Measurements from ENCODE around the gene LAMB1. TPM values are rescaled to one million over a fixed set of nuclear protein-coding genes. Genes with fewer than 3 reads are reported as not detected.
A peak's percentile ranks its signal among the peaks of the same experiment; 100 is the strongest.

LAMB1 gene
- total RNA-seq, 1 donor from 2014 or later, result 83.2 TPM

DNA sequence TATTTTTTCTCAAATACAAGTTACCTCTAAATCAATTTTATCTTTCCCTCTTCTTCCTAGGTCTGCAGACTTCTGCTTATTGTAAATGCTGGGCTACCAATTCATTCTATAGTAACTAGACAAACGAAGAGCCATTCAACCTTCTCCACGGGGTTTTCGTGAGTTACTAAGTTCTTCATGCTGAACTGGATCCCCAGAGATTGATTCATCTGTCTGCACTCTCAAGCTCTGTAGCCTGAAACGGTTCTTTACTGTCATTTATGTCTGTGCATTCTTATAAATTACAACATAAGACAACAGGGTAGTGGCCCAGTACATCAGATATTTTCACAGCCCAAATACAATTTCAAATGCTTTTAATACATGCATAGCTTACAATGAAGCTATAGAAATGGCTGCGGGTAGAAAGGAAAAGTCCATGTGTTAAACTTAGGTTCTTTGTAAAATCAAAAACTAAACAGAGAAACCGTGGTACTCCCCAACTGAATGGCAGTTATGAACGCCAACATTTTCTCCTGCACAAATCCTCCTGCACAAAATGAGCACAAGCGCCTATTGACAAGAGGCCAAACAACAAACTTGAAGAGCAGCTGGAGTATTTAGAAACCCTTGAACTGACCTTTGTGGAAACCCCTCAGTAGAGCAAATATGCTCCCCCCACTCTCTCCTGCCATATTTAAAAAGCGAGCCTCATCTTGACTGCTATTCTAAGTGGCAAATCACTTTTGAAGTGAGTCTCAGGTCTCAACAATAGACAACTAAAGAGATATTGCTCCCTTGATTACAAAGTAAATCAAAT, 20.7 kb downstream of the LAMB1 start:
- no peak for ATAC-seq
- intact Hi-C loops (cut with DNase I), result no loop called here
- no peak for DNase-seq (ENCODE audit: missing footprints)

DNA sequence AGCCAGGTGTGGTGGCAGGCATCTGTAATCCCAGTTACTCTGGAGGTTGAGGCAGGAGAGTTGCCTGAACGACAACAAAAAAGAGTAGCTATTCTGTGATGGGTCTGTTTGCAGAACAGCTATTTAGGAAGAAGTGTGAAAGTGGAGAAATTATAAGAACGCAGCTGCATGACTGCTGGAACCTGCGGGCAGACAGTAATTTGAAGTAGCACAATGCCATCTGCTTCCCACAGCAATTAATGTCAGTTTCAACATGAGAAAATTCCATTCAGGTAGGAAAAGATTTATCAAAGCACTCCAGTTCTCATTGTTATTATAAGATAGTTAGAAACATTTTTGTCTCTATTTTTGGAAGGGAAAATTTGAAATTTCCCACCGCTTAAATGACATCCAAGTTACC, 21.5 kb downstream of the LAMB1 start:
- DNase-seq (ENCODE audit: missing footprints), result no peak
- intact Hi-C loops (cut with DNase I), result no loop called here
- ATAC-seq, result no peak

- intact Hi-C loops (cut with DNase I), result no loop called here
Measured at GRCh38 chr7:107980671-107981190, 22.2 kb downstream of the LAMB1 start.

GRCh38 chr7:107980171-107980570, 22.8 kb downstream of the LAMB1 start:
- DNase-seq (ENCODE audit: missing footprints), result no peak
- intact Hi-C loops (cut with DNase I), result no loop called here
- no peak for ATAC-seq

More at GRCh38 chr7:107980671-107981190, 22.2 kb downstream of the LAMB1 start:
- DNase-seq (ENCODE audit: missing footprints), result no peak
- no peak for ATAC-seq

DNA sequence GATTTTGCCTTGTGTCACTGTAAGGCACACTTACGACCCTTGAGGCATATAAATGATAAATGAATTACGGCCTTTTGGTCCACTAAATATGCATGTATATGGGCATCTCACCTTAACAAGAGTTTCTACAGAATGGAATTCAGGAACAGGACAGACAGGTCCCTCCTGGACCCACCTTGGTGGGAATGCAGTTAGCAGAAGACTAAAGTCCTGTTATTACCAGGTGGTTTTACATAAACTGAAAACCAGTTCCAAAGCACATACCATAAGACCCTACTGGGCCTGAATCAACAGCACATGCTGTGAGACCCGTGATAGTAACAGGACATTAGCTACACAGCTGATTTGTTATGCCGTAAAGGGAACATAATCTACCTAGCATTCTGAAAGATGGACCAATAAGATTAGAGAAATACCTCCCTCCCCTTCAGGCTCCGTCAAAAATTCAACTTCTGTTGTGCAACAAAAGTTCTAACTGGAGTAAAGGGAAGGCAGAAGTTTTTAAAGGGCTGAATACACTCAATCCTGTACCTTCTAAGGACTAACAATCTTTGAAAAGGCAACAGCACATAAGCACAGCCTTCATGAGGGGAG, 24.0 kb downstream of the LAMB1 start:
- no peak for ATAC-seq
- intact Hi-C loops (cut with DNase I), result no loop called here
- no peak for DNase-seq (ENCODE audit: missing footprints)

DNA sequence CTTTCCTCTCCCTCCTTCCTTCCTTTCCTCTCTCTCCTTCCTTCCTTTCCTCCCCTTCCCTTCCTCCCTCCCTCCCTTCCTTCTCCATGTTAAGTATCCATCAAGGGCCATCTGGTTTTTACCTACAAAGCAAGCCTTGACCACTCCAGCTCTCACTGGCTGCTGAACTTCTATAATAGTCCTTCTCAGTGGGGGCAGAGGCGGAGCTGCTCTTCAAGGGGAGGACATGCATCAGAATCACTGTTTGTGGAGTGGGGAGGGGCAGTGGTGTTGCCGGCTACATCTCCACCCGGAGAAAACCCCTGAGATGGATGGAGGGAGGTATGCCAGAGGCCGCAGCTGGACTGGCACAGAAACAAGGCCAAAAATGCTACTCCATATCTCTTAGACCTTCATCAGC, 25.9 kb downstream of the LAMB1 start:
- ATAC-seq, result no peak
- no peak for DNase-seq (ENCODE audit: missing footprints)
- intact Hi-C loops (cut with DNase I), result no loop called here

DNA sequence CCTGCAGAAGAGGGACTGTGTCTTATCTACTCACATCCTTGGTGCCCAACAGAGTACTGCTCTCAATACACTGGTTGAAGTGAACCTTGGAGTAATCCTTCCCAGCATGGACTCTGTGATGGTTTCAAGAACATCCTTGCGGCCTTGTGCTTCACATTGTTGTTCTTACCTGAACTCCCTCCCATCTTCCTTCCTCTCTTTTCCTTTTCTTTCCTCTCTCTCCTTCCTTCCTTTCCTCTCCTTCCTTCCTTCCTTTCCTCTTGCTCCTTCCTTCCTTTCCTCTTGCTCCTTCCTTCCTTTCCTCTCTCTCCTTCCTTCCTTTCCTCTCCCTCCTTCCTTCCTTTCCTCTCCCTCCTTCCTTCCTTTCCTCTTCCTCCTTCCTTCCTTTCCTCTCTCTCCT, 26.3 kb downstream of the LAMB1 start:
- intact Hi-C loops (cut with DNase I), result no loop called here
- no peak for ATAC-seq
- DNase-seq (ENCODE audit: missing footprints), result no peak

DNA sequence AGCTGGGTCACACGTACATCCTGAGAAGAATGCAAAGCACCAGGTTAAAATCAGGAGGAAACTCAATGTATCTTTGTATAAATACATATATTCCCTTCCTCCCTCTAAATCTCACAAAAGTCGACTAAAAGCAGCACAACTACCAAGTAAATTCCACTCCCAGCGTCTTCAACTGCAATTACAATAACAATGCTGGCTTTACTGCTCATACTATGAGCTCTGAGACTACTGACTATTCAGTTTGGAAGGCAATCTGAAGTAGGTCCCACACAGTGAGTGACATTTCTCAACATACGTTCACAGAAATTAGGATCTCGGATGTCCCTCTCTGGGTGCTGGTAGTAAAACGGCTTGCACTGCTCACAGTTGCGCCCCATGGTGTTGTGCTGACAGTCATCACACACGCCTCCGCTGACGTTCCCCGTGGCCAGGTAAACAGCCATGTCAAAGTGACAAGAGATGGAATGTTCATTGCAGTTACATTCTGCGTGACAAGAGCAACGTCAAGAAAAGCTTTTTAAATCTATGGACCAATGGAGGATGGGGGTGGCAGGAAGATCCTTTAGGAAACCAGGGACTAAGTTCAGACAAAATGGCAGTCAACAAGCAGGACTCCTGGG, 27.5 kb downstream of the LAMB1 start:
- DNase-seq (ENCODE audit: missing footprints), result no peak
- ATAC-seq, result no peak
- intact Hi-C loops (cut with DNase I), result no loop called here

GRCh38 chr7:107973861-107974260, 29.1 kb downstream of the LAMB1 start:
- DNase-seq (ENCODE audit: missing footprints) (no peak), ATAC-seq (no peak)
- intact Hi-C loops (cut with DNase I), result no loop called here

- DNase-seq (ENCODE audit: missing footprints) (no peak), ATAC-seq (peak; percentile 42)
- intact Hi-C loops (cut with DNase I), result no loop called here
Measured at GRCh38 chr7:107972941-107973376, 30.0 kb downstream of the LAMB1 start.

DNA sequence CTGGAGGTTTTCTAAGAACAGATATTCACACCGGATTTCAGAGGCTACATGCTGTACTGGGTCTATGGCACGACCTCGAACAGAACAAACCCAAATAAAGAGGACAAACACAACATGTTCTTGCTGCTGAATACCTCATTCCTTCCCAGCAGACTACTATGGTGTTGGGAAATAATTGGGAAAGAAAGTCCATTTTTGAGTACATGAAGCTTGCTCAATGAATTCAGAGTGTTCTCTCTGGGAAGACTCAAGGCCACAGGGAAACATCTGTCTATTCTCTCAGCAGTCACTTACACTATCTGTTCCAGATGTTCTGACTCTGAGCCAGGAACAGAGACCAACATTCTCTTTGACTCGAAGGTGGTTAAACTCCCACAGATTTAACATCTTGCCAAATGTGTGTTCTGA, 30.9 kb downstream of the LAMB1 start:
- DNase-seq (ENCODE audit: missing footprints) (no peak), ATAC-seq (peak; percentile 90)
- intact Hi-C loops (cut with DNase I), result no loop called here

GRCh38 chr7:107971613-107972012, 31.3 kb downstream of the LAMB1 start:
- DNase-seq (ENCODE audit: missing footprints) (no peak), ATAC-seq (peak; percentile 64)
- intact Hi-C loops (cut with DNase I), result no loop called here

DNA sequence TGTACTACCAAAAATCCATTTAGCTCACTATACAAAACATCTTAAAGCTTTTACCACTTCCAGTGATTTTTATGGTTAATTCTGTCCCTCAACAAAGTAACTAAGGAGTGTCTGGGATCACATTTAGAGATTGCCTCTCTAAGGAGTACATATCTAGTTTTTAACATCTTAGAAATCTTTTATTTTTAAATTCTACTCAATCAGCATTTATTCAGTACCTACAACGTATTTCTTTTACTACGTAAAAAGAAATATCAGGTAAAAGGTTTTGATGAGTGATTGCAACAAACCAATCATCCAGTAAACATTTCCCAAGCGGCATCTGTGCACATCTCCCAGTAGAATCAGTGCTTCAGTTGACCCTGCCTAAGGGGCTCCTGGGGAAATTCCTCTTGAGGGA, 31.9 kb downstream of the LAMB1 start:
- ATAC-seq, result no peak
- no peak for DNase-seq (ENCODE audit: missing footprints)
- intact Hi-C loops (cut with DNase I), result no loop called here

DNA sequence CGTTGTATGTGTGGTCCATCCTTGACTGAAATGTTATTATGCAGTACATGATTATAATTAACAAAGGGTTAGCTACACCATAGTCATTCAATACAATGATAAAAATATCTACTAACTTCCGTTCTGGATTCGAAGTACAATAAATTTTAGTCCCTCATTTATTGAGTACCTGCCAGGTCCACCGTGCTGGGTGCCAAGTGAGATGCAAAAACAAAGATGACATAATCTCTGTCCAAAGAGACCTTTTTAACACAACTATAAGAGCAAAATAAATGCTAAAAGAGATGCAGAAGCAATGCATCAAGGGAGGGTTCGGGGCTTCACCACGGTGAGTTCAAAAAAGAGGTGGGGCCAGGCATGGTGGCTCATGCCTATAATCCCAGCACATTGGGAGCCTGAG, 33.1 kb downstream of the LAMB1 start:
- no peak for ATAC-seq
- no peak for DNase-seq (ENCODE audit: missing footprints)
- intact Hi-C loops (cut with DNase I), result loop anchor here (5.0 kb wide), 1 partner anchor 32 kb away; the partner anchor contains the start of gene LAMB1

- intact Hi-C loops (cut with DNase I), result loop anchor here (5.0 kb wide), 1 partner anchor 34 kb away; the partner anchor contains the start of gene LAMB1
- no peak for ATAC-seq
- DNase-seq (ENCODE audit: missing footprints), result no peak
Measured at GRCh38 chr7:107968449-107968848, 34.5 kb downstream of the LAMB1 start.

DNA sequence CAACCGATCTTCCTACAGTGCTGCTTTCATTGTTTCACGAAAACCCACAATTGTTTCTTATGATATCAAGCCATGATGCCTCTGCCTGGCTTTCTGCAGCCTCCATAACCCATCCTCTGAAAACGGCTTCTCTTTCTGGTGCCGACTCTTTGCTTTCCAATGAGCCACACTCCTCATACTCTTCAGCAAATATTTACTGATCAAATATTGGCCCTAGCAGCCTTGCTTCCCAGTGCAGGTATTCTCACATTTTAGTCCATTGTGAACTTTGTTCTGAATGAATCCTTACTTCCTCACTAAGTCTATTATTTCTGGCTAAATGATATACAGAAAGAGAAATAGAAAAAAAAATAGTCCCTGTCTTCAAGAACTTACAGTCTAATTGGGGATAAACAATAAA, 35.5 kb downstream of the LAMB1 start:
- intact Hi-C loops (cut with DNase I), result loop anchor here (5.0 kb wide), 1 partner anchor 35 kb away; the partner anchor contains the start of gene LAMB1
- DNase-seq (ENCODE audit: missing footprints), result no peak
- no peak for ATAC-seq

GRCh38 chr7:107966711-107967110, 36.2 kb downstream of the LAMB1 start:
- intact Hi-C loops (cut with DNase I), result loop anchor here (5.0 kb wide), 1 partner anchor 36 kb away; the partner anchor contains the start of gene LAMB1
- ATAC-seq (peak; percentile 82), DNase-seq (ENCODE audit: missing footprints) (no peak)

DNA sequence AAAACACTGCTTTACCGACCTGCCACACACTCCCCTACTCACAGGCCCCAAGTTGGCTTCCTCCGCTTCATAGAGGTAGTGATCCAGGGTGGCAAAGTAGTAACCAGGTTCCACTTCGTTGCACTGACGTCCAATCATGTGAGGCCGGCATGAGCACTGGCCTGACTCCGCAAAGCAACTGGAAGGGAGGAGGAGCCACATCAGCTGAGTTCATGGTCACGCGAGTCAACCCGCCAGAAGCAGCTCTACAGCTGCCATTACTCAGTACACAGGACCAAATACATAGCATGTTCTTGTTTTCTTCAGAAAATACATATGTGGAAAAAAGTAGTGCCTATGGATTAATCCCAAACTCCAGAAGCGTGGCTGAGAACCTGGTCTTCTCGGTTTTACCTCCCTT, 38.5 kb downstream of the LAMB1 start:
- no peak for ATAC-seq
- no peak for DNase-seq (ENCODE audit: missing footprints)
- intact Hi-C loops (cut with DNase I), result no loop called here

DNA sequence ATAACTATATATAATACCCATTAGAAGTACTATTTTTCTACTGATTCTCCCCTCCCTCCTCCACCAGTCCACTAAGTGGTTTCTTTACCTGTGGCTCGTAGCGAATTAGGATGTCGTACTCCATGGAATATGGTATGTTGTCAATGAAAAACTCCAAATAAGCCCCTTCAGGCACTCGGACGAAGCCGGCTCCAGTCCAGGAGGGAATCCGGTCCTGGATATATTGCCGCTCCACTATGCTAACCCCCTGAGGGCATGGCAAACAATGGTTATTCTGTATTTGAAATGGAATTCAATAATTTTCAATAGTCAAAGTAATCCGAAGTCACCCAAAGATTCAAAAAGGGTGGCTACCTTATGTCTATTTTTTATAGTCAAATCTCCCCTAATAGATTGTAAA, 40.1 kb downstream of the LAMB1 start:
- ATAC-seq (no peak), DNase-seq (ENCODE audit: missing footprints) (no peak)
- intact Hi-C loops (cut with DNase I), result no loop called here

GRCh38 chr7:107961405-107961804, 41.6 kb downstream of the LAMB1 start:
- DNase-seq (ENCODE audit: missing footprints) (peak; percentile 79), ATAC-seq (peak; percentile 56)
- intact Hi-C loops (cut with DNase I), result no loop called here
